HL-60 (cell line): ENCODE data around the gene MSMO1.

Experiments used
- POLR2AphosphoS5 ChIP-seq: IDR thresholded peaks from 2 replicates; pipeline ENCODE4 v1.6.1; 2012; ENCODE audit warnings: low read depth
- TF ChIP-seq, protein P1 (sequence below): IDR thresholded peaks from one replicate; pipeline ENCODE4 v1.5.1; 2011; ENCODE audit warnings: low read length, control low read depth, inconsistent platforms; ENCODE audit not compliant: insufficient read depth
- TF ChIP-seq, protein P2 (sequence below): IDR thresholded peaks from 2 replicates; pipeline ENCODE4 v1.6.1; 2012; ENCODE audit warnings: low read depth; ENCODE audit not compliant: insufficient replicate concordance

DNA sequence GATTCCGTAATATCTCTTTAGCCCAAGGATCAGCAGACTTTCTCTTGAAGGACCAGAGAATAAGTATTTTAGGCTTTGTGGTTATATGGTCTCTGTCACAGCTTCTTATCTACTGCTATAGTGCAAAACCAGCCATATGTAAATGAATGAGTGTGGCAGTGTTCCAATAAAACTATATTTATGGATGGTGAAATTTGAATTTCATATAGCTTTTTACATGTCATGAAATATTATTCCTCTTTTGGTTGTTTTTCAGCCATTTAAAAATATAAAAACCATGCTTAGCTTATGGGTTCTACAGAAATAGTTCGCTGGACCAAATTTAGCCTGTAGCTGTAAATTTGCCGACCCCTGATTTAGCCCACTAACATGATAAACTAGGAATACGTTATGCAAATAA is 18.0 kb upstream of the MSMO1 start:
- TF ChIP-seq, protein P1, sequence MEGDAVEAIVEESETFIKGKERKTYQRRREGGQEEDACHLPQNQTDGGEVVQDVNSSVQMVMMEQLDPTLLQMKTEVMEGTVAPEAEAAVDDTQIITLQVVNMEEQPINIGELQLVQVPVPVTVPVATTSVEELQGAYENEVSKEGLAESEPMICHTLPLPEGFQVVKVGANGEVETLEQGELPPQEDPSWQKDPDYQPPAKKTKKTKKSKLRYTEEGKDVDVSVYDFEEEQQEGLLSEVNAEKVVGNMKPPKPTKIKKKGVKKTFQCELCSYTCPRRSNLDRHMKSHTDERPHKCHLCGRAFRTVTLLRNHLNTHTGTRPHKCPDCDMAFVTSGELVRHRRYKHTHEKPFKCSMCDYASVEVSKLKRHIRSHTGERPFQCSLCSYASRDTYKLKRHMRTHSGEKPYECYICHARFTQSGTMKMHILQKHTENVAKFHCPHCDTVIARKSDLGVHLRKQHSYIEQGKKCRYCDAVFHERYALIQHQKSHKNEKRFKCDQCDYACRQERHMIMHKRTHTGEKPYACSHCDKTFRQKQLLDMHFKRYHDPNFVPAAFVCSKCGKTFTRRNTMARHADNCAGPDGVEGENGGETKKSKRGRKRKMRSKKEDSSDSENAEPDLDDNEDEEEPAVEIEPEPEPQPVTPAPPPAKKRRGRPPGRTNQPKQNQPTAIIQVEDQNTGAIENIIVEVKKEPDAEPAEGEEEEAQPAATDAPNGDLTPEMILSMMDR = no peak
- TF ChIP-seq POLR2AphosphoS5 = no peak
- TF ChIP-seq, protein P2, sequence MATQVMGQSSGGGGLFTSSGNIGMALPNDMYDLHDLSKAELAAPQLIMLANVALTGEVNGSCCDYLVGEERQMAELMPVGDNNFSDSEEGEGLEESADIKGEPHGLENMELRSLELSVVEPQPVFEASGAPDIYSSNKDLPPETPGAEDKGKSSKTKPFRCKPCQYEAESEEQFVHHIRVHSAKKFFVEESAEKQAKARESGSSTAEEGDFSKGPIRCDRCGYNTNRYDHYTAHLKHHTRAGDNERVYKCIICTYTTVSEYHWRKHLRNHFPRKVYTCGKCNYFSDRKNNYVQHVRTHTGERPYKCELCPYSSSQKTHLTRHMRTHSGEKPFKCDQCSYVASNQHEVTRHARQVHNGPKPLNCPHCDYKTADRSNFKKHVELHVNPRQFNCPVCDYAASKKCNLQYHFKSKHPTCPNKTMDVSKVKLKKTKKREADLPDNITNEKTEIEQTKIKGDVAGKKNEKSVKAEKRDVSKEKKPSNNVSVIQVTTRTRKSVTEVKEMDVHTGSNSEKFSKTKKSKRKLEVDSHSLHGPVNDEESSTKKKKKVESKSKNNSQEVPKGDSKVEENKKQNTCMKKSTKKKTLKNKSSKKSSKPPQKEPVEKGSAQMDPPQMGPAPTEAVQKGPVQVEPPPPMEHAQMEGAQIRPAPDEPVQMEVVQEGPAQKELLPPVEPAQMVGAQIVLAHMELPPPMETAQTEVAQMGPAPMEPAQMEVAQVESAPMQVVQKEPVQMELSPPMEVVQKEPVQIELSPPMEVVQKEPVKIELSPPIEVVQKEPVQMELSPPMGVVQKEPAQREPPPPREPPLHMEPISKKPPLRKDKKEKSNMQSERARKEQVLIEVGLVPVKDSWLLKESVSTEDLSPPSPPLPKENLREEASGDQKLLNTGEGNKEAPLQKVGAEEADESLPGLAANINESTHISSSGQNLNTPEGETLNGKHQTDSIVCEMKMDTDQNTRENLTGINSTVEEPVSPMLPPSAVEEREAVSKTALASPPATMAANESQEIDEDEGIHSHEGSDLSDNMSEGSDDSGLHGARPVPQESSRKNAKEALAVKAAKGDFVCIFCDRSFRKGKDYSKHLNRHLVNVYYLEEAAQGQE = no peak
